SH-SY5Y (cell line): Measurements from ENCODE around the gene BTRC.

Source experiments
- GATA2 ChIP-seq: IDR thresholded peaks from 2 replicates; pipeline ENCODE4 v1.6.1; 2011; ENCODE audit warnings: mild to moderate bottlenecking, low read depth, low read length
- GATA3 ChIP-seq: IDR thresholded peaks from 2 replicates; pipeline ENCODE4 v1.6.1; 2011; ENCODE audit warnings: low read depth, mild to moderate bottlenecking, low read length, moderate library complexity

DNA sequence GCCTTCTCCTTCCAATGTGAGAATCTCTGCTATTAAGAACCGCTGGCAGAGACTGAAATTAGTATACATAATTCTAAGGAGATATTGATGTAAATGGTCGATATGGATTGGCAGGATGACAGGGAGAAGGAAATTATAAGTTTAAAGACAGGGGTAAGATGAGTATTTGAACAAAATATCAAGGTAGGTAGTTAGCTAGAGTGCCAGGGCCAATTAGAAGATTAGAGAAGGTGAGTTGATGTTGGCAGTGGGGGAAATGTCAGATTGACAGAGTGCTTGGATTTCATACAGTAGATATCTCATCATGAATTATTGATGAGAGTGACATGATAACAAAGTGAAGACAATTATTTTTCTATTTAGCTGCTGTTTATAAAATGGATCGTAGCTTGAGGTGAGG, 74.1 kb downstream of the BTRC start:
- TF ChIP-seq GATA2, result no peak
- TF ChIP-seq GATA3, result no peak
